ENCODE measurements around the gene DHX36.

DNA sequence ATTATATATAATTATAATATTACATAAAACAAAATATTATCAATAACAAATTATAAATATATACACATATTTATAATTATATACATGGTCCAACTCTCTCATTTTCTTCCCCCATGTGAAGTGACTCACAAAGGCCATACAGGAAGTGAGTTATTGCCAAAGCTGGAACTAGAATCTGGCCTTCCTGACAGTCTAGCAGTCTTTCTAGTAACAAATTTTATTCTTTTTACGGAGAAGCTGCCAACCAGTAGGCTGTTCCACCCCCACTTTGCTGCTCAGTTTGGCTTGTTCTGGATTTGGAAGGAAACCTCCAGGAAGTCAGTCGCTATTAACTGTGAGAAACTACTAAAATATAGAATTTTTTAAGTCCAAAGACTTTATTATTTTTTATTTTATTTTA, 79.6 kb downstream of the DHX36 start:
- no peak for TF ChIP-seq POLR2A (IDR thresholded peaks at IDR 0.05)
- TF ChIP-seq, protein P1, sequence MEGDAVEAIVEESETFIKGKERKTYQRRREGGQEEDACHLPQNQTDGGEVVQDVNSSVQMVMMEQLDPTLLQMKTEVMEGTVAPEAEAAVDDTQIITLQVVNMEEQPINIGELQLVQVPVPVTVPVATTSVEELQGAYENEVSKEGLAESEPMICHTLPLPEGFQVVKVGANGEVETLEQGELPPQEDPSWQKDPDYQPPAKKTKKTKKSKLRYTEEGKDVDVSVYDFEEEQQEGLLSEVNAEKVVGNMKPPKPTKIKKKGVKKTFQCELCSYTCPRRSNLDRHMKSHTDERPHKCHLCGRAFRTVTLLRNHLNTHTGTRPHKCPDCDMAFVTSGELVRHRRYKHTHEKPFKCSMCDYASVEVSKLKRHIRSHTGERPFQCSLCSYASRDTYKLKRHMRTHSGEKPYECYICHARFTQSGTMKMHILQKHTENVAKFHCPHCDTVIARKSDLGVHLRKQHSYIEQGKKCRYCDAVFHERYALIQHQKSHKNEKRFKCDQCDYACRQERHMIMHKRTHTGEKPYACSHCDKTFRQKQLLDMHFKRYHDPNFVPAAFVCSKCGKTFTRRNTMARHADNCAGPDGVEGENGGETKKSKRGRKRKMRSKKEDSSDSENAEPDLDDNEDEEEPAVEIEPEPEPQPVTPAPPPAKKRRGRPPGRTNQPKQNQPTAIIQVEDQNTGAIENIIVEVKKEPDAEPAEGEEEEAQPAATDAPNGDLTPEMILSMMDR (IDR thresholded peaks at IDR 0.05) = no peak
